GM21723 (cell line): ENCODE measurements around the gene CDK19.

Experiments used
- ATAC-seq: cut with Tn5 transposase; IDR thresholded peaks from one replicate; pipeline ENCODE4 v1.9.1; 2021; ENCODE audit warnings: mild to moderate bottlenecking, moderate library complexity; ENCODE audit not compliant: unreplicated experiment

CDK19 gene

GRCh38 chr6:110662490-110663211, 152.6 kb downstream of the CDK19 start:
- no peak for ATAC-seq

- ATAC-seq, result no peak
Measured at GRCh38 chr6:110661414-110661813, 153.9 kb downstream of the CDK19 start.

- ATAC-seq, result no peak
Measured at GRCh38 chr6:110660066-110660655, 155.1 kb downstream of the CDK19 start.

- no peak for ATAC-seq
Measured at GRCh38 chr6:110658631-110659211, 156.5 kb downstream of the CDK19 start.

- ATAC-seq, result no peak
Measured at GRCh38 chr6:110656492-110656891, 158.8 kb downstream of the CDK19 start.

- no peak for ATAC-seq
Measured at GRCh38 chr6:110655821-110656220, 159.4 kb downstream of the CDK19 start.

GRCh38 chr6:110654096-110654820, 161.0 kb downstream of the CDK19 start:
- ATAC-seq, result no peak

GRCh38 chr6:110653381-110653780, 161.9 kb downstream of the CDK19 start:
- ATAC-seq, result no peak

GRCh38 chr6:110652520-110652919, 162.7 kb downstream of the CDK19 start:
- ATAC-seq, result no peak

GRCh38 chr6:110650755-110651154, 164.5 kb downstream of the CDK19 start:
- ATAC-seq, result no peak

GRCh38 chr6:110649704-110650103, 165.6 kb downstream of the CDK19 start:
- ATAC-seq, result no peak

- ATAC-seq, result no peak
Measured at GRCh38 chr6:110646951-110647910, 168.0 kb downstream of the CDK19 start.

- ATAC-seq, result no peak
Measured at GRCh38 chr6:110646419-110646698, 168.9 kb downstream of the CDK19 start.

- ATAC-seq, result no peak
Measured at GRCh38 chr6:110645685-110646418, 169.4 kb downstream of the CDK19 start.

GRCh38 chr6:110643175-110643574, 172.1 kb downstream of the CDK19 start:
- ATAC-seq, result no peak

GRCh38 chr6:110642711-110643110, 172.6 kb downstream of the CDK19 start:
- ATAC-seq, result no peak

- no peak for ATAC-seq
Measured at GRCh38 chr6:110636781-110637180, 178.5 kb downstream of the CDK19 start.

GRCh38 chr6:110635096-110635495, 180.2 kb downstream of the CDK19 start:
- no peak for ATAC-seq

GRCh38 chr6:110633731-110634213, 181.5 kb downstream of the CDK19 start:
- ATAC-seq, result no peak

GRCh38 chr6:110629153-110629552, 186.1 kb downstream of the CDK19 start:
- no peak for ATAC-seq
